Measurements from ENCODE around the gene TTYH2.
A peak's percentile ranks its signal among the peaks of the same experiment; 100 is the strongest.
"Not testable (repeated sequence)": the region's sequence is repeated elsewhere in the genome, so short reads cannot be mapped to it uniquely, and the experiment has no call there.

Gene TTYH2

GRCh38 chr17:74270333-74270732, 57.0 kb downstream of the TTYH2 start:
- no peak for DNase-seq

DNA sequence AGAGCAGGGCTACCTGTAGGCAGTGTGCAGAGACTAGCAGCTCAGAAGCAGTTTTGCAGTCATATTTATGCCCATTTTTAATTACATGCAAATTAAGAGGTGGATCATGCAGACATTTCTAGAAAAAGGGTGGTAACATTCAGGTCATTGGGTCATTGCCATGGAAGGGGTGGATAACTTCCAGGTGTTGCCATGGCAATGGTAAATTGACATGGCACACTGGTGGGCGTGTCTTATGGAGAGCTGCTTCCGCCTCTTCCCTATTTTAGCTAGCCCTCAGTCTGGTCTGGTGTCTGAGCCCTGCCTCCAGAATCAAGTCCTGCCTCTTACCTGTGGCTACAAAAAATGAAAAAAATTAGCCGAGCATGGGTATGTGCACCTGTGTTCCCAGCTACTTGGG, 57.9 kb downstream of the TTYH2 start:
- no peak for DNase-seq

- no peak for DNase-seq
These were observed 58.7 kb downstream of the TTYH2 start for GRCh38 chr17:74271901-74272561.

DNA sequence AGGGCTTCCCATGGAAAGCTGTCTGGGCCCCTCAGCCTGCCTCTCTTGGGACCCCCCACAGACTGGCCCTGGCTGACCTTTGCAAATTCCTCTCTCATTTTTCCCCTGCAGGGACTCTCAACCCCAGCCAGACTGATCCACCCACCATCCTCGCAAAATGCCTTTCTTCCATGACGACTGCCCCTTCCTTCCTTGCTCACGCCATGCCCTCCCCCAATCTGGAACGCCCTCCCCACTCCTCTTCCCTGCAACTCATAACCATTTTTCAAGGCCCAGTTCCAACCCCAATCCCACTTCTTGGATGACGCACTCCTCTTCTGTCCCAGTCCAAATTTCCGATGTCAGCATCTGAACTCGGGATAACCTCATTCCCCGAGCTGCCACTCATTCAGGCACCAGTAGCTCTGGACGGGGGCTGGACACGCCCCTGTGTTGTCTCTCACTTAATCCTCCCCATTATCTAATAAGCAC, 59.4 kb downstream of the TTYH2 start:
- no peak for DNase-seq

- peak; percentile 30 for DNase-seq
These were observed 60.8 kb downstream of the TTYH2 start, which contains the start of gene DNAI2 for GRCh38 chr17:74274060-74274708. Gene DNAI2, plus strand, starts transcription at chr17:74274234. Its CDS starts 7,584 bp downstream, at chr17:74281818.

GRCh38 chr17:74274709-74275340, 61.5 kb downstream of the TTYH2 start:
- DNase-seq = no peak

GRCh38 chr17:74276051-74276476, 62.7 kb downstream of the TTYH2 start:
- no peak for DNase-seq

GRCh38 chr17:74276541-74277009, 63.2 kb downstream of the TTYH2 start:
- DNase-seq = no peak

DNA sequence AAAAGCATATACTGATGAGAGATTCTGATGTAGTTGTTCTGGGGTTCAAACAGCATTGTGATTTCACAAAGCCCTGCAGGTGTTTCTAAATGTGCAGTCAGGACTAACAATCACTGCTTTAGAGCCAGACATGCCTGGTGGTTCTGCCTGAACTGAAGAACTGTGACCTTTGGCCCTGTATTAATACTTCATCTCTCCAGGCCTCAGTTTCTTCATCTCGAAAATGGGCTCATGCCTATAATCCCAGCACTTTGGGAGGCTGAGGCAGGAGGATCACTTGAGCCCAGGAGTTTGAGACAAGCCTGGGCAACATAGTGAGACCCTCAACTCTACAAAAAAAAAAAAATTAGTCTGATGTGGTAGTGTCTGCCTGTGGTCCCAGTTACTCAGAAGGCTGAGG, 64.6 kb downstream of the TTYH2 start:
- DNase-seq = no peak

DNA sequence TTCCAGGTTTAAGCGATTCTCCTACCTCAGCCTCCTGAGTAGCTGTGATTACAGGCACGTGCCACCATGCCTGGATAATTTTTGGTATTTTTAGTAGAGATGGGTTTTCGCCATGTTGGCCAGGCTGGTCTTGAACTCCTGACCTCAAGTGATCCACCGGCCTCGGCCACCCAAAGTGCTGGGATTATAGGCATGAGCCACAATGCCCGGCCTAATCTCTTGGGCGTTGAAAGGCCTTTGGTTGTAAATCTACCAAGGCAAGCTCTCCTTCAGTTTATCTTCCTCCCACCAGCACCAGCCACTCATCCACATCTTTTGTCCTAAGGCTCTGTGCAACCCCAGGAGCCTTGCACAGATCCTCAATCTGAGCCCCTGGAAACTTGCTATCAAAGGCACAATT, 66.2 kb downstream of the TTYH2 start:
- not testable (repeated sequence) for DNase-seq

DNA sequence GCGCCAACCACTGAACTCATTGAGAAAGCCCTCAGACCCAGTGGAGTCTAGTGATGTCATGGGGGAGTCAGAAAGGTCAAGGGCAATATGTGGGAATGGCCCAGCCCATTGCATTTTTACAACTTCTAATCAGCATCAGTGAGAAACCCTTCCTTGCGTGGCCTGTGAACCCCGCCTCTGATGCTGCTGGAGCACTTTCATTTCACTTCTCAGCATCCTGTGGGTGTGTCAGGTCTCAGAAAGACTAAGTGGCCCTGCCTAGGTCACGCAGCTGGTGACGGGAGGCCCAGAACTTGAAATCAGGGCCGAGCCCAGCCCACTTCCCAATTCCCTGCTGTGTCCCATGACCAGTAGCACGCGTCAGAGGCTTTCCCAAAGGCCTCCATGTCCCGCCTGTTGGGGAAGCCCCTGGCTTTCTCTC, 66.7 kb downstream of the TTYH2 start:
- DNase-seq = peak; percentile 75

DNA sequence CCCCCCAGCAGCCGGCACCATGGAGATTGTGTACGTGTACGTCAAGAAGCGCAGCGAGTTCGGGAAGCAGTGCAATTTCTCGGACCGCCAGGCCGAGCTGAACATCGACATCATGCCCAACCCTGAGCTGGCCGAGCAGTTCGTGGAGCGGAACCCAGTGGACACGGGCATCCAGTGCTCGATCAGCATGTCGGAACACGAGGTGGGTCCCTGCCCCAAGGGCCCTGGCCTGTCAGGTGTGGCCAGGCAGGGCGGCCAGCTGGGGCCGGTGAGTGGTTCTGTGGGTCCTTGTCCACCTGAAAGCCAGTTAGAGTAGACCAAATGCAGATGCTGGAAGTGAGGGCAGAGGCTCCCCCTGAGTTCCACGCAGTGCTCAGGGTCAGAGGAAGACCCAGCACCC, 68.4 kb downstream of the TTYH2 start:
- no peak for DNase-seq

- DNase-seq = not testable (repeated sequence)
These were observed 68.9 kb downstream of the TTYH2 start for GRCh38 chr17:74282274-74282586.

GRCh38 chr17:74282587-74283370, 69.4 kb downstream of the TTYH2 start:
- peak; percentile 80 for DNase-seq

GRCh38 chr17:74283371-74283673, 70.0 kb downstream of the TTYH2 start:
- DNase-seq = no peak

DNA sequence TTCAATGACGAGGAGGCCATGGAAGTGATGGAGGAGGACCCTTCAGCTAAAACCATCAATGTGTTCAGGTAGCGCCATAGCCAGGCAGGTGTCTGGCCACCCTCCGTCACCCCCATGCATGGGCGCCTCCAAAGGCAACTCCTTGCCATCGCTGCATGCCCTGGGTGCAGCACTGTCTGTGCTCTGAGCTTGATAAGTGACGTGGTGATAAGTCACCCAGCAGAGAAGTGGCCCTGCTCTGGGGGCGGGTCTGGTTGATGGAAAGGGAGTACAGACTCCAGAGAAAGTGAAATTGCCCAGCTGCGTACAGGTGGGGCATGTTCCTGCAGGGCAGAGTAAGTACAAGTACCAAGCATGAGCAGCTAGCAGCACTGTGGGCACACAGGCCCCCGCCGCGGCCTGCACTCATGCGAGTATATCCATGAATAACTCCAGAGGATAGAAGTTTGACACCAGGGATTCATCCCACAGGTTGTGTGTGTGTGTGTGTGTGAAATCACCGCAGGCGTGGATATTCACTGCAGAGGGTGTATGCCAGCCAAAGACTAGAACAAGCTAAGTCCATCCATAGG, 73.7 kb downstream of the TTYH2 start:
- no peak for DNase-seq

DNA sequence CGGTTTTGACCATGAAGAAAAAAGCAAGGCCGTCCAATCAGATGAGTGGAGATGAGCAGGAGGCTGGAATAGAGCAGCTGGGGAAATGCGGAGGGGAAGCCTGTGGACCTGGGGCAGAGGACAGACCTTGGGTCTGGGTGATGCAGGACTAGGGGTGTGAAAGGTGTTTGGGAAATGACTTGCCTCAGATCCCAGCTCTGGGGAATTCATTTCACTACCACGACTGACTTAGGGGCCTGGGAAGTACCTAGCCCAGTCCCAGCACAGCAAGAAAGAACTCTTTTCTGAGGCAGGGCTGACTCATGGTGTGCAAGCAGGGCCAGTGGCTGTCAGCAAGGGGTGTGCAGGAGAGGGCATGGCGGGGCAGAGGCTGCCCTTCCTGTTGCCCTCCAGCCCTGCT, 75.4 kb downstream of the TTYH2 start:
- peak; percentile 58 for DNase-seq

GRCh38 chr17:74289688-74290087, 76.3 kb downstream of the TTYH2 start:
- no peak for DNase-seq

GRCh38 chr17:74290340-74290739, 77.0 kb downstream of the TTYH2 start:
- DNase-seq = no peak

- DNase-seq = no peak
These were observed 79.1 kb downstream of the TTYH2 start for GRCh38 chr17:74292495-74292894.

- no peak for DNase-seq
These were observed 82.5 kb downstream of the TTYH2 start for GRCh38 chr17:74295625-74296547.

GRCh38 chr17:74296548-74296936, 83.2 kb downstream of the TTYH2 start:
- DNase-seq = peak; percentile 51

Measured in stimulated activated CD4-positive, alpha-beta T cell treated with anti-CD3 and anti-CD28 coated beads, Interleukin-15, amount 100 ng/mL, for 24 hours (primary cell).